DMS 273 treated with DMSO at 0.1 percent for 48 hours (cell line): ENCODE data around the gene CFAP20DC.
"Not testable (repeated sequence)": the region's sequence is repeated elsewhere in the genome, so short reads cannot be mapped to it uniquely, and the experiment has no call there.

Experiments
- DNase-seq: peaks from one replicate; lab custom pipeline; 2025; lab: John Stamatoyannopoulos, UW

CFAP20DC gene

GRCh38 chr3:58962816-58963215 lies 87.0 kb downstream of the CFAP20DC start:
- DNase-seq: no peak

- no peak for DNase-seq
Observed at GRCh38 chr3:58962040-58962651, 87.7 kb downstream of the CFAP20DC start.

GRCh38 chr3:58955308-58955707 lies 94.5 kb downstream of the CFAP20DC start:
- DNase-seq: no peak

GRCh38 chr3:58953288-58953687 lies 96.5 kb downstream of the CFAP20DC start:
- DNase-seq: no peak

- DNase-seq: no peak
Observed at GRCh38 chr3:58952128-58952917, 97.5 kb downstream of the CFAP20DC start.

GRCh38 chr3:58948018-58948417 lies 101.8 kb downstream of the CFAP20DC start:
- no peak for DNase-seq

GRCh38 chr3:58946875-58947274 lies 103.0 kb downstream of the CFAP20DC start:
- DNase-seq: no peak

GRCh38 chr3:58938057-58938456 lies 111.8 kb downstream of the CFAP20DC start:
- DNase-seq: no peak

GRCh38 chr3:58924578-58924977 lies 125.2 kb downstream of the CFAP20DC start:
- no peak for DNase-seq

- no peak for DNase-seq
Observed at GRCh38 chr3:58900386-58900785, 149.4 kb downstream of the CFAP20DC start.

GRCh38 chr3:58899953-58900298 lies 149.9 kb downstream of the CFAP20DC start:
- DNase-seq: no peak

- no peak for DNase-seq
Observed at GRCh38 chr3:58899159-58899952, 150.5 kb downstream of the CFAP20DC start.

GRCh38 chr3:58898513-58898912 lies 151.3 kb downstream of the CFAP20DC start:
- no peak for DNase-seq

- no peak for DNase-seq
Observed at GRCh38 chr3:58897646-58898045, 152.2 kb downstream of the CFAP20DC start.

- DNase-seq: not testable (repeated sequence)
Observed at GRCh38 chr3:58895678-58896077, 154.1 kb downstream of the CFAP20DC start.

- DNase-seq: not testable (repeated sequence)
Observed at GRCh38 chr3:58892526-58892925, 157.3 kb downstream of the CFAP20DC start.

- DNase-seq: no peak
Observed at GRCh38 chr3:58888087-58888486, 161.7 kb downstream of the CFAP20DC start.

- no peak for DNase-seq
Observed at GRCh38 chr3:58884453-58884852, 165.4 kb downstream of the CFAP20DC start.

GRCh38 chr3:58880182-58880581 lies 169.6 kb downstream of the CFAP20DC start:
- DNase-seq: no peak

- DNase-seq: no peak
Observed at GRCh38 chr3:58874795-58875194, 175.0 kb downstream of the CFAP20DC start.

- DNase-seq: no peak
Observed at GRCh38 chr3:58874248-58874741, 175.5 kb downstream of the CFAP20DC start.

GRCh38 chr3:58868097-58868779 lies 181.6 kb downstream of the CFAP20DC start:
- DNase-seq: no peak
